ENCODE measurements around the gene FAF1. TPM values are rescaled to one million over a fixed set of nuclear protein-coding genes. Genes with fewer than 3 reads are reported as not detected.

The FAF1 gene
- total and polyA plus RNA-seq, 9 of the 15 experiments (the other 6 are each of a cell fraction or from before 2014, with no cell fraction given) = 48.7 to 225 (median 118) TPM

GRCh38 chr1:50620680-50621329, 339.3 kb downstream of the FAF1 start (continued):
- TF ChIP-seq DDX20 (tag; IDR thresholded peaks at IDR 0.05; ENCODE audit: low read depth) (no peak), ZNF780A (CRISPR knock-in tag; IDR thresholded peaks at IDR 0.05) (no peak), MAFK (IDR thresholded peaks at IDR 0.05; ENCODE audit: low read length) (no peak), ZNF584 (CRISPR knock-in tag; IDR thresholded peaks at IDR 0.05; ENCODE audit: low read depth) (no peak), PYGO2 (tag; IDR thresholded peaks at IDR 0.05) (no peak), CTCF (IDR thresholded peaks at IDR 0.05 in 2 of 3, conservative IDR thresholded peaks at IDR 0.05 in 1 of 3; ENCODE audit: insufficient read depth in 2 of 3, low read depth in 1 of 3, low read length in 3 of 3) (peak; percentile 22 to 63 (median 59); a peak in 5 of 6 replicates), SRSF7 (optimal IDR thresholded peaks at IDR 0.05; ENCODE audit: low read depth, low read length) (no peak), SMARCA4 (IDR thresholded peaks at IDR 0.05) (no peak), KHSRP (IDR thresholded peaks at IDR 0.05) (no peak), PHTF2 (CRISPR knock-in tag; IDR thresholded peaks at IDR 0.05) (no peak), HNRNPH1 (optimal IDR thresholded peaks at IDR 0.05; ENCODE audit: low read depth, low read length) (no peak), TEAD2 (tag; IDR thresholded peaks at IDR 0.05) (no peak), NFATC3 (IDR thresholded peaks at IDR 0.05) (no peak), GATAD2B (IDR thresholded peaks at IDR 0.05; ENCODE audit: borderline replicate concordance) (no peak), HMG20B (CRISPR knock-in tag; IDR thresholded peaks at IDR 0.05) (no peak)
- TF ChIP-seq, protein P1, sequence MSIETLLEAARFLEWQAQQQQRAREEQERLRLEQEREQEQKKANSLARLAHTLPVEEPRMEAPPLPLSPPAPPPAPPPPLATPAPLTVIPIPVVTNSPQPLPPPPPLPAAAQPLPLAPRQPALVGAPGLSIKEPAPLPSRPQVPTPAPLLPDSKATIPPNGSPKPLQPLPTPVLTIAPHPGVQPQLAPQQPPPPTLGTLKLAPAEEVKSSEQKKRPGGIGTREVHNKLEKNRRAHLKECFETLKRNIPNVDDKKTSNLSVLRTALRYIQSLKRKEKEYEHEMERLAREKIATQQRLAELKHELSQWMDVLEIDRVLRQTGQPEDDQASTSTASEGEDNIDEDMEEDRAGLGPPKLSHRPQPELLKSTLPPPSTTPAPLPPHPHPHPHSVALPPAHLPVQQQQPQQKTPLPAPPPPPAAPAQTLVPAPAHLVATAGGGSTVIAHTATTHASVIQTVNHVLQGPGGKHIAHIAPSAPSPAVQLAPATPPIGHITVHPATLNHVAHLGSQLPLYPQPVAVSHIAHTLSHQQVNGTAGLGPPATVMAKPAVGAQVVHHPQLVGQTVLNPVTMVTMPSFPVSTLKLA (conservative IDR thresholded peaks at IDR 0.05) = no peak
- TF ChIP-seq, protein P2, sequence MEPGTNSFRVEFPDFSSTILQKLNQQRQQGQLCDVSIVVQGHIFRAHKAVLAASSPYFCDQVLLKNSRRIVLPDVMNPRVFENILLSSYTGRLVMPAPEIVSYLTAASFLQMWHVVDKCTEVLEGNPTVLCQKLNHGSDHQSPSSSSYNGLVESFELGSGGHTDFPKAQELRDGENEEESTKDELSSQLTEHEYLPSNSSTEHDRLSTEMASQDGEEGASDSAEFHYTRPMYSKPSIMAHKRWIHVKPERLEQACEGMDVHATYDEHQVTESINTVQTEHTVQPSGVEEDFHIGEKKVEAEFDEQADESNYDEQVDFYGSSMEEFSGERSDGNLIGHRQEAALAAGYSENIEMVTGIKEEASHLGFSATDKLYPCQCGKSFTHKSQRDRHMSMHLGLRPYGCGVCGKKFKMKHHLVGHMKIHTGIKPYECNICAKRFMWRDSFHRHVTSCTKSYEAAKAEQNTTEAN (CRISPR knock-in tag; IDR thresholded peaks at IDR 0.05) = no peak
- TF ChIP-seq, protein P3, sequence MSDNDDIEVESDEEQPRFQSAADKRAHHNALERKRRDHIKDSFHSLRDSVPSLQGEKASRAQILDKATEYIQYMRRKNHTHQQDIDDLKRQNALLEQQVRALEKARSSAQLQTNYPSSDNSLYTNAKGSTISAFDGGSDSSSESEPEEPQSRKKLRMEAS (CRISPR knock-in tag; IDR thresholded peaks at IDR 0.05) = no peak
- TF ChIP-seq, protein P4, sequence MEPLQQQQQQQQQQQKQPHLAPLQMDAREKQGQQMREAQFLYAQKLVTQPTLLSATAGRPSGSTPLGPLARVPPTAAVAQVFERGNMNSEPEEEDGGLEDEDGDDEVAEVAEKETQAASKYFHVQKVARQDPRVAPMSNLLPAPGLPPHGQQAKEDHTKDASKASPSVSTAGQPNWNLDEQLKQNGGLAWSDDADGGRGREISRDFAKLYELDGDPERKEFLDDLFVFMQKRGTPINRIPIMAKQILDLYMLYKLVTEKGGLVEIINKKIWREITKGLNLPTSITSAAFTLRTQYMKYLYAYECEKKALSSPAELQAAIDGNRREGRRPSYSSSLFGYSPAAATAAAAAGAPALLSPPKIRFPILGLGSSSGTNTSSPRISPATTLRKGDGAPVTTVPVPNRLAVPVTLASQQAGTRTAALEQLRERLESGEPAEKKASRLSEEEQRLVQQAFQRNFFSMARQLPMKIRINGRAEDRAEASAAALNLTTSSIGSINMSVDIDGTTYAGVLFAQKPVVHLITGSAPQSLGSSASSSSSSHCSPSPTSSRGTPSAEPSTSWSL (CRISPR knock-in tag; IDR thresholded peaks at IDR 0.05; ENCODE audit: borderline replicate concordance) = no peak
- TF ChIP-seq, protein P5, sequence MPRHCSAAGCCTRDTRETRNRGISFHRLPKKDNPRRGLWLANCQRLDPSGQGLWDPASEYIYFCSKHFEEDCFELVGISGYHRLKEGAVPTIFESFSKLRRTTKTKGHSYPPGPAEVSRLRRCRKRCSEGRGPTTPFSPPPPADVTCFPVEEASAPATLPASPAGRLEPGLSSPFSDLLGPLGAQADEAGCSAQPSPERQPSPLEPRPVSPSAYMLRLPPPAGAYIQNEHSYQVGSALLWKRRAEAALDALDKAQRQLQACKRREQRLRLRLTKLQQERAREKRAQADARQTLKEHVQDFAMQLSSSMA (CRISPR knock-in tag; IDR thresholded peaks at IDR 0.05) = no peak

Data from K562 (cell line).